GM18519 (cell line): ENCODE results near the gene MKRN2.
"Not testable (repeated sequence)": the region's sequence is repeated elsewhere in the genome, so short reads cannot be mapped to it uniquely, and the experiment has no call there.

Experiments
- ATAC-seq: cut with Tn5 transposase; IDR thresholded peaks from one replicate; pipeline ENCODE4 v1.9.1; 2021; ENCODE audit warnings: mild to moderate bottlenecking, moderate library complexity; ENCODE audit not compliant: unreplicated experiment, low FRiP score

Gene MKRN2

GRCh38 chr3:12624964-12625363 lies 68.1 kb downstream of the MKRN2 start:
- not testable (repeated sequence) for ATAC-seq

DNA sequence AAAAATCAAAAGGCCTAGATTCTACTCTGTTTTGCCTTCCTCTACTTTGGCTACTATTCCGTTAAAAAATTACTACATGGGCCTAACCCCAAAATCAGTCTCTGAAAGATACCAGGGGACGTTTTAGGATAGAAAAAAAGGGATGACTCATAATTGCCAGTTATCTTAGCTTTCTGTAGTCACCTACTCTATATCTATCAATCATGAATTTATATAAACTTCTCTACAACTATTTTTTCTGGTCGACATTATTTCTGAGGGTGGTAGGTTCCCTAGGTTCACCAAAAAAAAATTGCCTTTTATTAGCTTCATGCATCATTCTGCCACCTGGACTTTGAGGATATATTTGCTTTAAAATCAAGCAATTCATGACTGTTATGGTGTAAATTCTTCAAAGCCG lies 70.5 kb downstream of the MKRN2 start:
- ATAC-seq: no peak

GRCh38 chr3:12628813-12629212 lies 71.9 kb downstream of the MKRN2 start:
- no peak for ATAC-seq

DNA sequence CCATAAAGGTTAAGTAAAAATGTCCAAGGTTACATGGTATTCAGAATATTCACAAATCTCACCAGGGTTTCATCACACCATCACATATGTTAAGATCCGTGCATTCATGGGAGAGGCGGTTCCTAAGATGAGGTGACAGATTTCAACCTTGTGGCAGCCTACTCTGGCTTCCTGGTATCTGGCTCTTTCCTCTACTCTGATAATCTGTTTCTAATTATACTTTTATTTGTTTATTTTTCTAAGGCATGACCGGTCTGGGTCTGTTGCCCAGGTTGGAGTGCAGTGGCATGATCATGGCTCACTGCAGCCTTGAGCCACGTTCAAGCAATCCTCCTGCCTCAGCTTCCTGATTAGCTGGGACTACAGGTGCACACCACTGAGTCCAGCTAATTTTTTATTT lies 72.7 kb downstream of the MKRN2 start:
- no peak for ATAC-seq

- no peak for ATAC-seq
Observed at GRCh38 chr3:12630292-12630691, 73.4 kb downstream of the MKRN2 start.

- ATAC-seq: not testable (repeated sequence)
Observed at GRCh38 chr3:12630843-12631242, 74.0 kb downstream of the MKRN2 start.

DNA sequence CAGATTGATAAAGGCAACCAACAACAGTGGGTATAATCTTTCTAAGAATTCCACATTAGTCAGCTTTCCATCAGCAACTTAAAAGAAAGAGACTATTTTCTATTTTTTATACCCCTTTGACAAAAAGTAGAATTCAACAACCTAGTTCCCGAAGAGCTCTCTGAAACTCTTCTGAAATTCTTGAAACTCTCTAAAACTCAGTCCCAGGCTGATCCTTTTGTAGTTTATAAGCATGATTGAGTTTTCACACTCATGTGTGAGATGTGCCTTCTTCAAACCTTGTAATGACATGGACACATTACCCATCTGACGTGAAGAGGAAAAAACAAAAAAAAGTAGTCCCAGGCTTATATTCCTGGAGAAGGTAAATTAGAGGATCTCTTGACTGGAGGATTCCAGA lies 75.6 kb downstream of the MKRN2 start:
- no peak for ATAC-seq

- ATAC-seq: no peak
Observed at GRCh38 chr3:12633108-12633507, 76.2 kb downstream of the MKRN2 start.
